Mesothelial cell of epicardium (in vitro differentiated cells): ENCODE results near the gene ADAMTSL1. TPM values are rescaled to one million over a fixed set of nuclear protein-coding genes. Genes with fewer than 3 reads are reported as not detected.
A peak's percentile ranks its signal among the peaks of the same experiment; 100 is the strongest.

Experiments used
- DNase-seq, 2 experiments: peaks; one replicate each; pipeline ENCODE4 v3.0.0; 2021; ENCODE audit warnings: low spot score in 2 of 2; ENCODE audit not compliant: unreplicated experiment in 2 of 2
- H3K27ac Mint-ChIP-seq: 2 replicates; pipeline ENCODE4 v1.8.0; 2021; ENCODE audit warnings: mixed read lengths
- H3K27me3 Mint-ChIP-seq: 2 replicates; pipeline ENCODE4 v1.8.0; 2021; ENCODE audit warnings: low read depth, mixed read lengths
- H3K36me3 Mint-ChIP-seq: 2 replicates; pipeline ENCODE4 v1.8.0; 2021; ENCODE audit warnings: mixed read lengths
- H3K4me1 Mint-ChIP-seq: 2 replicates; pipeline ENCODE4 v1.8.0; 2021; ENCODE audit warnings: mixed read lengths
- H3K4me3 Mint-ChIP-seq: 2 replicates; pipeline ENCODE4 v1.8.0; 2021; ENCODE audit warnings: mild to moderate bottlenecking, moderate library complexity, mixed read lengths
- H3K9me3 Mint-ChIP-seq: 2 replicates; pipeline ENCODE4 v1.8.0; 2021; ENCODE audit warnings: mixed read lengths
- CTCF ChIP-seq: fragments of 200-600 bp; sonication (generic); IDR thresholded peaks from one replicate; pipeline ENCODE4 v1.5.0; 2021; ENCODE audit warnings: antibody characterized with exemption; ENCODE audit not compliant: unreplicated experiment
- total RNA-seq: library from RNA; stranded (reverse); gene quantifications from 3 replicates; pipeline ENCODE4 v1.2.1, GENCODE V29; 2021

ADAMTSL1 gene
- total RNA-seq, 1 donor from 2014 or later = 48.0 TPM

DNA sequence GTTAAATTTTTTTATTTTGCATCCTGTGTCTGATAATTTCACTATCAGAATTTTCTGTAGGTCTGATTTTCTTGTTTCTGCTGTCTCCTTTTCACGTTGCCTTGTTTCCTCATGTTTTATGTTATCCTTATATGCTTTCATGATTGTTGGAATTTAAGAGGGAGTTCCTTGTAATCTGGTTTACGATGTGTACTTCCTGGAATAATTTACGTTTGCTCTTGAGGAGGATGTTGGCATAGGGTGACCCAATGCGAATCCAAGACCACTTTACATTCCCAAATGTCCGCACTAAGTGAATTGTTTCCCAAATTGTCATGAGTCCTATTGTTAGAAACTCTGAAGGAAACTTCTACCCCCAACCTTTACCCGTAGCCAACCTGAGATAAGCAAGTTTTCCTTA, 80.3 kb downstream of the ADAMTSL1 start:
- peaks cover 31% of the 10 kb centered on the region for H3K9me3 Mint-ChIP-seq
- H3K27ac Mint-ChIP-seq = no peak overlapping the region
- H3K27me3 Mint-ChIP-seq = no peaks in the 10 kb centered on the region
- TF ChIP-seq CTCF = no peak
- H3K4me3 Mint-ChIP-seq = no peak overlapping the region
- no peaks in the 10 kb centered on the region for H3K4me1 Mint-ChIP-seq
- no peak for DNase-seq
- peaks cover 20% of the 10 kb centered on the region for H3K36me3 Mint-ChIP-seq

- H3K4me1 Mint-ChIP-seq = no peaks in the 10 kb centered on the region
- peaks cover 21% of the 10 kb centered on the region for H3K36me3 Mint-ChIP-seq
- no peak for DNase-seq
- TF ChIP-seq CTCF = no peak
- H3K27ac Mint-ChIP-seq = no peak overlapping the region
- H3K9me3 Mint-ChIP-seq = peaks cover 42% of the 10 kb centered on the region
- H3K27me3 Mint-ChIP-seq = no peaks in the 10 kb centered on the region
- H3K4me3 Mint-ChIP-seq = no peak overlapping the region
Measured at GRCh38 chr9:18555105-18555883, 81.3 kb downstream of the ADAMTSL1 start.

GRCh38 chr9:18564018-18564880, 90.3 kb downstream of the ADAMTSL1 start:
- peaks cover 17% of the 10 kb centered on the region for H3K4me1 Mint-ChIP-seq
- peaks cover 36% of the 10 kb centered on the region for H3K9me3 Mint-ChIP-seq
- no peak overlapping the region for H3K4me3 Mint-ChIP-seq
- no peak for DNase-seq
- no peak for TF ChIP-seq CTCF
- peak overlapping the region; percentile 51 for H3K27ac Mint-ChIP-seq
- no peaks in the 10 kb centered on the region for H3K27me3 Mint-ChIP-seq
- peaks cover 11% of the 10 kb centered on the region for H3K36me3 Mint-ChIP-seq

- H3K27me3 Mint-ChIP-seq = no peaks in the 10 kb centered on the region
- no peak for DNase-seq
- peaks cover 17% of the 10 kb centered on the region for H3K9me3 Mint-ChIP-seq
- no peak overlapping the region for H3K4me3 Mint-ChIP-seq
- H3K27ac Mint-ChIP-seq = peak overlapping the region; percentile 6
- peaks cover 20% of the 10 kb centered on the region for H3K4me1 Mint-ChIP-seq
- TF ChIP-seq CTCF = no peak
- H3K36me3 Mint-ChIP-seq = peaks cover 3% of the 10 kb centered on the region
Measured at GRCh38 chr9:18566121-18566520, 92.2 kb downstream of the ADAMTSL1 start.

DNA sequence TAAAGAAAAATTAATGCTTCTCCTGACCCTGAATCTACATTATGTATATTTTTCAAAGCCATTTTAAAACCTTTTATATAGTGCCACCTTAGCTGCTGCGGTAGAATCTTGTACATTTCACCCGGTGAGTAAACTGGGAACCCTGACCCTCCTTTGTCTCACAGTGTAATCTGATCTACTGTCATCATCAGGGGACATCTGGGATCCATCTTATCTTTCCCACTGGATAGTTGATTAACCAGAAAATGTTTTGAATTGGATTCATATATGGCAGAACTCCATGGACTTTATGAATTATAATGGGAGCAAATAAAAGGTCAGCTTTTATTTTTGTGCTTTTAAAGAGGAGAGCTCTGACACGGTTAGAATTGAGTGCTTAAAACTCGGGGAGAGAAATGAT, 95.0 kb downstream of the ADAMTSL1 start:
- Mint-ChIP-seq H3K27me3 (no peaks in the 10 kb centered on the region), H3K4me1 (peaks cover 20% of the 10 kb centered on the region), H3K9me3 (no peaks in the 10 kb centered on the region), H3K4me3 (no peak overlapping the region), H3K27ac (peak overlapping the region; percentile 24), H3K36me3 (no peaks in the 10 kb centered on the region)
- TF ChIP-seq CTCF = no peak
- no peak for DNase-seq
